ENCODE results near the gene ATPAF1.
"Not testable (repeated sequence)": the region's sequence is repeated elsewhere in the genome, so short reads cannot be mapped to it uniquely, and the experiment has no call there.

Gene ATPAF1

GRCh38 chr1:46654012-46654411 is 14.2 kb downstream of the ATPAF1 start:
- Histone ChIP-seq H3K9me3 (ENCODE audit: insufficient read depth, low read depth, low read length) (no peaks in the 10 kb centered on the region), H3K27ac (ENCODE audit: low read depth, low read length) (no peak overlapping the region), H3K4me2 (ENCODE audit: low read length) (no peak overlapping the region), H2AFZ (ENCODE audit: insufficient read depth, low read length, poor library complexity) (no peak overlapping the region), H4K8ac (ENCODE audit: low read depth, low read length) (no peak overlapping the region), H3K23ac (ENCODE audit: low read length) (no peak overlapping the region), H2BK12ac (ENCODE audit: low read length) (no peak overlapping the region), H3K79me1 (ENCODE audit: low read length) (no peaks in the 10 kb centered on the region), H4K91ac (ENCODE audit: low read depth, low read length) (no peak overlapping the region), H2BK5ac (ENCODE audit: low read depth, low read length, poor library complexity) (no peak overlapping the region), H3K79me2 (ENCODE audit: control insufficient read depth, insufficient read depth, low read length, poor library complexity) (no peaks in the 10 kb centered on the region), H3K4ac (ENCODE audit: low read depth, low read length) (no peak overlapping the region), H4K12ac (ENCODE audit: low read depth, low read length) (no peak overlapping the region), H3K9ac (ENCODE audit: low read length) (no peak overlapping the region), H2AK5ac (ENCODE audit: low read length) (no peak overlapping the region), H3K27me3 (ENCODE audit: insufficient read depth, low read length) (no peaks in the 10 kb centered on the region), H3K4me3 (ENCODE audit: low read depth, low read length) (no peak overlapping the region), H2BK120ac (ENCODE audit: insufficient read depth, low read length, poor library complexity) (no peak overlapping the region), H3K36me3 (ENCODE audit: control insufficient read depth in 1 of 2, insufficient read depth in 2 of 2, low read length in 2 of 2) (peaks cover 0 to 5% of the 10 kb centered on the region in 2 experiments), H3K4me1 (ENCODE audit: control insufficient read depth in 1 of 2, insufficient read depth in 2 of 2, low read length in 2 of 2) (no peaks in the 10 kb centered on the region), H3K18ac (ENCODE audit: low read length) (no peak overlapping the region), H3K14ac (ENCODE audit: low read length) (no peak overlapping the region)
- WGBS (ENCODE audit: extremely low coverage, insufficient coverage, insufficient read length) = no CpG with 5 or more reads among the region's 1 CpG
- DNase-seq = no peak

- Histone ChIP-seq H2BK120ac (ENCODE audit: insufficient read depth, low read length, poor library complexity) (no peak overlapping the region), H2AK5ac (ENCODE audit: low read length) (no peak overlapping the region), H3K27ac (ENCODE audit: low read depth, low read length) (peak overlapping the region; percentile 10), H4K91ac (ENCODE audit: low read depth, low read length) (no peak overlapping the region), H3K18ac (ENCODE audit: low read length) (no peak overlapping the region), H3K9ac (ENCODE audit: low read length) (no peak overlapping the region), H3K79me2 (ENCODE audit: control insufficient read depth, insufficient read depth, low read length, poor library complexity) (no peaks in the 10 kb centered on the region), H3K4ac (ENCODE audit: low read depth, low read length) (no peak overlapping the region), H3K79me1 (ENCODE audit: low read length) (no peaks in the 10 kb centered on the region), H3K9me3 (ENCODE audit: insufficient read depth, low read depth, low read length) (no peaks in the 10 kb centered on the region), H3K23ac (ENCODE audit: low read length) (no peak overlapping the region), H3K14ac (ENCODE audit: low read length) (no peak overlapping the region), H3K4me1 (ENCODE audit: control insufficient read depth in 1 of 2, insufficient read depth in 2 of 2, low read length in 2 of 2) (no peaks in the 10 kb centered on the region), H3K4me3 (ENCODE audit: low read depth, low read length) (no peak overlapping the region), H3K36me3 (ENCODE audit: control insufficient read depth in 1 of 2, insufficient read depth in 2 of 2, low read length in 2 of 2) (peaks cover 0 to 8% of the 10 kb centered on the region in 2 experiments), H2BK12ac (ENCODE audit: low read length) (no peak overlapping the region), H3K4me2 (ENCODE audit: low read length) (no peak overlapping the region), H3K27me3 (ENCODE audit: insufficient read depth, low read length) (no peaks in the 10 kb centered on the region), H2BK5ac (ENCODE audit: low read depth, low read length, poor library complexity) (no peak overlapping the region), H4K12ac (ENCODE audit: low read depth, low read length) (no peak overlapping the region), H2AFZ (ENCODE audit: insufficient read depth, low read length, poor library complexity) (no peak overlapping the region), H4K8ac (ENCODE audit: low read depth, low read length) (no peak overlapping the region)
- no peak for DNase-seq
- WGBS (ENCODE audit: extremely low coverage, insufficient coverage, insufficient read length) = no CpG with 5 or more reads among the region's 2 CpGs
These were observed 14.7 kb downstream of the ATPAF1 start for GRCh38 chr1:46653405-46653958.

- Histone ChIP-seq H3K4me2 (ENCODE audit: low read length) (no peak overlapping the region), H2AFZ (ENCODE audit: insufficient read depth, low read length, poor library complexity) (no peak overlapping the region), H3K79me1 (ENCODE audit: low read length) (no peaks in the 10 kb centered on the region), H3K4me3 (ENCODE audit: low read depth, low read length) (no peak overlapping the region), H3K9me3 (ENCODE audit: insufficient read depth, low read depth, low read length) (no peaks in the 10 kb centered on the region), H3K27me3 (ENCODE audit: insufficient read depth, low read length) (no peaks in the 10 kb centered on the region), H3K27ac (ENCODE audit: low read depth, low read length) (no peak overlapping the region), H3K4ac (ENCODE audit: low read depth, low read length) (no peak overlapping the region), H2AK5ac (ENCODE audit: low read length) (no peak overlapping the region), H4K8ac (ENCODE audit: low read depth, low read length) (no peak overlapping the region), H2BK12ac (ENCODE audit: low read length) (no peak overlapping the region), H2BK120ac (ENCODE audit: insufficient read depth, low read length, poor library complexity) (no peak overlapping the region), H3K14ac (ENCODE audit: low read length) (no peak overlapping the region), H4K12ac (ENCODE audit: low read depth, low read length) (no peak overlapping the region), H3K36me3 (ENCODE audit: control insufficient read depth in 1 of 2, insufficient read depth in 2 of 2, low read length in 2 of 2) (peaks cover 0 to 8% of the 10 kb centered on the region in 2 experiments), H3K79me2 (ENCODE audit: control insufficient read depth, insufficient read depth, low read length, poor library complexity) (no peaks in the 10 kb centered on the region), H3K9ac (ENCODE audit: low read length) (no peak overlapping the region), H3K4me1 (ENCODE audit: control insufficient read depth in 1 of 2, insufficient read depth in 2 of 2, low read length in 2 of 2) (no peaks in the 10 kb centered on the region), H4K91ac (ENCODE audit: low read depth, low read length) (no peak overlapping the region), H2BK5ac (ENCODE audit: low read depth, low read length, poor library complexity) (no peak overlapping the region), H3K23ac (ENCODE audit: low read length) (no peak overlapping the region), H3K18ac (ENCODE audit: low read length) (no peak overlapping the region)
- WGBS (ENCODE audit: extremely low coverage, insufficient coverage, insufficient read length) = no CpG with 5 or more reads among the region's 6 CpGs
- peak in 1 of 2 donors; percentile 60 for DNase-seq
These were observed 15.7 kb downstream of the ATPAF1 start for GRCh38 chr1:46652321-46653100.

GRCh38 chr1:46651152-46651551 is 17.0 kb downstream of the ATPAF1 start:
- not testable (repeated sequence) for H4K91ac ChIP-seq (ENCODE audit: low read depth, low read length); H2BK5ac ChIP-seq (ENCODE audit: low read depth, low read length, poor library complexity); H3K4me1 ChIP-seq (ENCODE audit: control insufficient read depth in 1 of 2, insufficient read depth in 2 of 2, low read length in 2 of 2); H2BK120ac ChIP-seq (ENCODE audit: insufficient read depth, low read length, poor library complexity); H4K12ac ChIP-seq (ENCODE audit: low read depth, low read length); H3K4me2 ChIP-seq (ENCODE audit: low read length); H4K8ac ChIP-seq (ENCODE audit: low read depth, low read length); H3K79me1 ChIP-seq (ENCODE audit: low read length); H2AK5ac ChIP-seq (ENCODE audit: low read length); H3K27ac ChIP-seq (ENCODE audit: low read depth, low read length); H3K9me3 ChIP-seq (ENCODE audit: insufficient read depth, low read depth, low read length); H3K4ac ChIP-seq (ENCODE audit: low read depth, low read length); H3K23ac ChIP-seq (ENCODE audit: low read length); H2BK12ac ChIP-seq (ENCODE audit: low read length); H3K79me2 ChIP-seq (ENCODE audit: control insufficient read depth, insufficient read depth, low read length, poor library complexity); H3K9ac ChIP-seq (ENCODE audit: low read length); H3K27me3 ChIP-seq (ENCODE audit: insufficient read depth, low read length); H3K14ac ChIP-seq (ENCODE audit: low read length); DNase-seq; H3K18ac ChIP-seq (ENCODE audit: low read length); H3K4me3 ChIP-seq (ENCODE audit: low read depth, low read length); H2AFZ ChIP-seq (ENCODE audit: insufficient read depth, low read length, poor library complexity); H3K36me3 ChIP-seq (ENCODE audit: control insufficient read depth in 1 of 2, insufficient read depth in 2 of 2, low read length in 2 of 2)
- no CpG with 5 or more reads among the region's 3 CpGs for WGBS (ENCODE audit: extremely low coverage, insufficient coverage, insufficient read length)
